ENCODE measurements around the gene WFS1.

WFS1 gene

DNA sequence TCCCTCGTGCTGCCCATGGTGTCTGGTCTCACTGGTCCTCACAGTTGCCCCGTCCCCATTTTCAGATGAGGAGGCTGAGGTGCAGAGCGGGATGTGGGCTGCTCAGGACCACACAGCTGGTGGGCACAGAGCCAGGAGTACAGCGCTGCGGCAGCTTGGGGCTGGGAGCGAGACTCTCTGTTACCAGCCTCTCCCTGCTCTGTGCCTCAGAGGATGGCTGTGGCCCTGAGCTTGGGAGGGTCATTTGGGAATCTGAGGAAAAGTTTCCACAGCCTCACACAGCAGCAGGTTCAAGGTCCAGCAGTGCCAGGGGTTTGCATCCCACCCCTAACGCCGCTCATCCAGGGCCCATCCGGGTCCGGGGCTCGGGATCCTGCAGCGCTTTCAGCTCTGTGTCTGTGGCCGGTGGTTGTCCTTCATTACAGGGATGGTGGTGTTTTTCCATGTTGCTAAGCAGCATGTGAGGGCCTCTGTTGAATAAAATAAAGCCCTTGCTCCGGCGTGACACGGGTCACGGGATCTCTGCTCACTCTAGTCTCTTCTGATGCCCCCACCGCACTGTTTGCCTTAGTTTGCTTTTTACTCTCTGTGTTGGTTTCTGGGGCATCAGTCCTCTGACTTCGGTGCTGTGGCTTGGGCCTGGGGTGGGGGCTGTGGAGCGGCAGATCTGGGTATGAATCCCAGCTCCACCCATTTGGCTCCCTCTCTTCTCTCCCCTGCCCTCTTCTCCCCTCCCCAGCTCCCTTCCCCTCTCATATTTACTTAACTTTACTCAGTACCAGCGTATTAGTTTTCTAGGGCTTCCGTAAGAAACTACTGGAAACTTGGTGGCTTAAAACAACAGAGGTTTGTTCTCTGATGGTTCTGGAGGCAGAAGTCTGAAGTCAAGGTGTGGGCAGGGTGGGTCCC, 6.5 kb downstream of the WFS1 start:
- TF ChIP-seq GATA2 (IDR thresholded peaks at IDR 0.05; ENCODE audit: low read depth, low read length) (no peak), GATA3 (IDR thresholded peaks at IDR 0.05; ENCODE audit: low read depth, low read length) (no peak)

DNA sequence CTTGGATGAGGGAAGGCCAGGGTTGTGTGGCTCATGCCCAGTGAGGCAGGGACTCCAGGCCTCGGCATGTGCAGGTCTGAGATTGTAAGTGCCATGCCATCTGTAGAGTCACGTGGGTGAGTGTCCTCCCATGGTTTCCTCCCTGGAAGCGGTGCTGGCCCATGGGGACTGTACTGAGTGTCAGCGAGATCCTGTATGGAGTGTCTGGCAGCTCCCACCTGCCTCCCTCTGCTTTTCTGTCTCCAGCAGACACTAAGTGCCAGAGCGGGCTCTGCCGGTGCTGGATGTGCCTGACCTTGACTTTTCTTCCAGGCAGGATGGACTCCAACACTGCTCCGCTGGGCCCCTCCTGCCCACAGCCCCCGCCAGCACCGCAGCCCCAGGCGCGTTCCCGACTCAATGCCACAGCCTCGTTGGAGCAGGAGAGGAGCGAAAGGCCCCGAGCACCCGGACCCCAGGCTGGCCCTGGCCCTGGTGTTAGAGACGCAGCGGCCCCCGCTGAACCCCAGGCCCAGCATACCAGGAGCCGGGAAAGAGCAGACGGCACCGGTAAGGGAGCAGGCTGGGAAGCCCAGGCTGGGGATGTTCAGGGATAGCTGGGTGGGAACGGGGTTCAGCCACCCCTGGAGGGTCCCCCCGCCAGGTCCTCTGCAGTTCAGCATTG, 7.6 kb downstream of the WFS1 start:
- no peak for TF ChIP-seq GATA3 (IDR thresholded peaks at IDR 0.05; ENCODE audit: low read depth, low read length)
- no peak for TF ChIP-seq GATA2 (IDR thresholded peaks at IDR 0.05; ENCODE audit: low read depth, low read length)

DNA sequence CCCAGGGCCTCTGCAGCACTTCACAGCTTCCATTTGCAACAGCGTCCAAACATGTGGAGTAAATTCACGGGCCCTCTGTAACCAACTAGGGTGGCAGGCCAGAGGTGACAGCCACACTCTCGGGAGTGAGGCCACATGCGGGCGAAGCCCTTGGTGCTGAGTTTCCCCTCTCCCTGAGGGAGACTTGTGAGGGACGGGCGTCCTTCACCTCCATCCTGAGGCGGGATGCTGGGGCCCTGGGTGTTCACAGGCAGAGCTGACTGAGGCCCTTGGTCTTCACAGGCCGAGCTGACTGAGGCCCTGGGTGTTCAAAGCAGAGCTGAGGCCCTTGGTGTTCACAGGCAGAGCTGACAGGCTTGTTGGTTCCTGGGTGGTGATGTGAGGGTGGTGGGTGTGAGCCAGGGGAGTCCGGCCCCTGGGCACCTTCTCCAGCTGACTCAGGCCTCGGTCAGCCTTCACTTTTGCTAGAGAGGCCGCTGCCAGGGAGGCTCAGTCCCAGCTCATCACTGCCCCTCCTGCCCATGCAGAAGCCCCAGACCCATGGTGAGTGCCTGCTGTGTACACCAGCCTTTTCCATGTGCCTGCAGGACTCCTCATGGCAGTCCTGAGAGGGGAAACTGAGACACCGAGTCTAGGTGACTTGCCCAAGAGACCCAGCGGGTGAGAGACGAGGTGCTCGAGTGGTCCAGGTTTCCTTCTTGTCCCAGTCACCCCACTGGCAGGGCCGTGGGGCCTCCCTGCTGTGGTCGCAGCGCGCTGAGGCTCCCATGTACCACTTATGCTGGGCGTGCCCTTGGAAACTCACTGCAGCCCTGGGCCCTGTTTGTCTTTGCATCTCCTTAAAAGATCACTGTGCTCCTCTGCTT, 8.5 kb downstream of the WFS1 start:
- TF ChIP-seq GATA2 (IDR thresholded peaks at IDR 0.05; ENCODE audit: low read depth, low read length), result no peak
- TF ChIP-seq GATA3 (IDR thresholded peaks at IDR 0.05; ENCODE audit: low read depth, low read length), result no peak

DNA sequence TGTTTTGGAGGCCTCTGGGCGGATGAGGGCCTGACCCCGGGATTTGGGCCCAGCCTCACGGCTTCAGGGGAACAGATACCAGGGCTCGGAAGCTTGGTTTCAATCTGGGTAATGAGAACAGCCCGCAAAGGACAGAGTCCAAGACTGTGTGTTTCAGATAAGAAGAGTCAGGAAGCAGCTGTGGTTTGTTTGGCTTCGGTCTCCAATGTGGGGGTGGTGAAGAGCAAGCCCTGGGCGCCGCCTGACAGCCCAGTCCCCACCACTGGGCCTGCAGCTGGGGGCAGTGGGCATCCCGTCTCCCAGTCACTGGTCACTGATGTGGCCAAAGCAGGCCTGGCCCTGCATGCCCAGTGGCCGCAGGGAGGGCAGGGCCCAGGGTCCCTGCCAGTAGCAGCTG, 9.1 kb downstream of the WFS1 start:
- TF ChIP-seq GATA3 (IDR thresholded peaks at IDR 0.05; ENCODE audit: low read depth, low read length) (no peak), GATA2 (IDR thresholded peaks at IDR 0.05; ENCODE audit: low read depth, low read length) (no peak)

DNA sequence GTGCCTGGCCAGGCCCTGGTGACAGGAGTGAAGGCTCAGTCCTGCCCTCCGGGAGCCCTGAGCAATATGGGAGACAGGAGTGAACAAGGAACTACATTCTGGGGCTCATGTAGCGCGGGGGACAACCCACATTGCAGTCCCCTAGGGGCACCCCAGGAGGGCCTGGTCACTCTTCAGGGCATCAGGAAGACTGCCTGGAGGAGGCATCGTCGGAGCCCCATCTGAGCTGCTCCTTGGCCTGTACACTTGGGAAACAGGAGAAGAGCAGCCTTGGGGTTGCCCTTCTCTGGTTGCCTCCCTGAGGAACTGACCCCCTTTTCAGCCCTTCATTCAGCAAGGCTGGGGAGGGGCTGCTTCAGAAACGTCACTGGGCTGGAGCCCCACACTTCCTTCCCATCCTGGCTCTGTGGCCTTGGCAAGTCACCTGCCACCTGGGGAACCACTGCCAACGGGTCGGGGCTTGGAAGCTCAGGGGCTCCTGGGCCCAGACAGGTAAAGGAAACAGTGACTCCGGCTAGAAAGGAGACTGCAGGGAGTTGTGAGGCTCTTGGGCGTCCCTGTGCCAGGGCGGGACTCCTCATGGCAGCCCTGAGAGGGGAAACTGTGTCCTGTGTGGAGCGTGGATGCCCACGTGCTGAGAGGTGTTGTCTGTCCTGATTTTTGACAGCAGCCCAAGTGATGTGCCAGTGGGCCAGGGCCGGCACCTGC, 10.1 kb downstream of the WFS1 start:
- no peak for TF ChIP-seq GATA3 (IDR thresholded peaks at IDR 0.05; ENCODE audit: low read depth, low read length)

DNA sequence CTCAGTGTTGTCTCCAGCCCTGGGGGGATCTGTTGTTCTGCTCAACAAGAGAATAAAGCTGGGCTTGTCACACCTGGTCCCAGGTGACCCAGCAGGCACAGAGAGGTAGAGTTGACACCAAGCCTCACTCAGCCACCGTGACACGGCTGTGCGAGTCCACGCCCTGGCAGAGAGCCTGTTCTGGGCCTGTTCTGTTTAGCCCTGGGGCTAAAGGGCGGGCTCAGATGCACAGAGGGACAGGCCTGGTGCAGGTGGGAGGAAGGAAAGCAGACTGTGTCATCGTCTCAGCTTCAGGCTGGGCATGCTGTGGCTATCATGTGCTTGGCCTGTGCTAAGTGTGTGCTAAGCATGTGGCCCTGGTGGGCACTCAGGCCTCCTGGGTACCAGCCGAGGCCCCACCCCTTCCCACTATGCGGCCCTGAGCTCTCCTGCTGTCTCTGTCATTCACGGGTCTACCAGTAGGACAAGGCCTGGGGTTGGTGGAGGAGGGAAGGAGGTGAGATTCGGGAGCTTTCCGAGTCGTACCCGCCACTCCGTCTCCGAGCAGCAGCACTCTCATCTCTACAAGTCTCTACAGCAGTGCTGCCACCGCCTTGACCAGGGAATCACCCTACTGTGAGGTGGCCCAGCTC, 10.8 kb downstream of the WFS1 start:
- TF ChIP-seq GATA3 (IDR thresholded peaks at IDR 0.05; ENCODE audit: low read depth, low read length), result no peak
- TF ChIP-seq GATA2 (IDR thresholded peaks at IDR 0.05; ENCODE audit: low read depth, low read length), result no peak

DNA sequence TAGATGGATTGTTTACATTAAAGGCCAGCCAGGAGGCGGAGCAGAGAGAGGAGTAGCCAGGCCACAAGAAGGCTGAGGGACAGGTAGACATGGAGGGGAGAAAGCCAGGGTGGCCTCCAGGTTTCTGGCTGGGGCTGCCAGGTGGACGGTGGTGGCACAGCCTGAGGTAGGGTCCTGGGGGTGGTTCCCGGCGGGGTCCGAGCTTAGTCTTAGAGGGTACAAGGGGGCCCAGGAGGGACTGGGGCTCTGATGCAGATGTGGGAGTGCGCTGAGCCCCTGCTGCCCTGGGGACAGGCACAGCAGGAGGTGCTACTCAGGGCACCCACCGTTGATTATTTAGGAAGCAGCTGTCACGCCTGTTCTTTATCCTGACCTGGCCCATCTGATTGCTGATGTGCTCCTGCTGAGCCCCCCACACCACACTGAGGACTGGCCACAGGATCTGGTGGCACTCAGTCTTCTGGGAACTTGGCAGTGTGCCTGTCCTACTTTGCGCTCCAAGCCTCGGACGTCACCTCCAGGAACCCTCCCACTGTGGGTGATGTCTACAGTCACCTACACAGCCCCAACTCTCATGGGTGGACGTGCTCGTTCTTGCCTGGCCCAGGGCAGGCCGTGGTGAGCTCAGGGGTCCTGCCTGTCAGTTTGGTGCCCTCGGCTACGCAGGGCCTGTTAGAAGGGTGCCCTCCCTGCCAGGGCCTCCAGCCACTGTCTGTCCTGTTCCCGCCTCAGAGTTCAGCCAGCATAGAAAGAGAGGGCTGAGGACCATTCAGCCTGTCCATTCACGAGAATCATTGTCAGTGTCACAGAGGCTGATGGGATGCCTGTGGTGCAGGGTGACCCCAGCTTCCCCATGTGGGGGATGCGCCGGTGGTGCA, 12.0 kb downstream of the WFS1 start:
- TF ChIP-seq GATA2 (IDR thresholded peaks at IDR 0.05; ENCODE audit: low read depth, low read length), result no peak
- no peak for TF ChIP-seq GATA3 (IDR thresholded peaks at IDR 0.05; ENCODE audit: low read depth, low read length)

DNA sequence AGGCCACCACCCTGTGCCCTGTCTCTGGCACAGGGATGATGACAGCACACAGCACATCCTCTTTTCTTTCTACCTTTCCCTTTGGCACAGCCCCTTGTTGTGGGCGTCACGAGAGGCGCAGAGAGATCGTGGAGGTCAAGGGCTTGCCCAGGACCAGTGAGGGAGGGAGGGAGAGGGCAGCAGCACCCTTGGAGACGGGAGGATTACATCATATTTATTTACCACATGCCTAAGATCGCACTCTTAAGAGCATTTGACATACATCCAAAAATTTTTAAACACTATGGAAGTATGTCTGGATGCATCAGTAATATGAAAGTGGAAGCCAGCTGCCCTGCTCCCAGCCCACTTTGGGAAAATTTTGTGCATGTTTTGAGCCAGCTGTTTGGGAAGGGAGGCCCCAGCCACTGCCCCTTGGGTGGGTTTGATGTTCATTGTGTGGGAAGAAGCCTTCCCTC, 12.7 kb downstream of the WFS1 start:
- TF ChIP-seq GATA3 (IDR thresholded peaks at IDR 0.05; ENCODE audit: low read depth, low read length) (no peak), GATA2 (IDR thresholded peaks at IDR 0.05; ENCODE audit: low read depth, low read length) (no peak)

DNA sequence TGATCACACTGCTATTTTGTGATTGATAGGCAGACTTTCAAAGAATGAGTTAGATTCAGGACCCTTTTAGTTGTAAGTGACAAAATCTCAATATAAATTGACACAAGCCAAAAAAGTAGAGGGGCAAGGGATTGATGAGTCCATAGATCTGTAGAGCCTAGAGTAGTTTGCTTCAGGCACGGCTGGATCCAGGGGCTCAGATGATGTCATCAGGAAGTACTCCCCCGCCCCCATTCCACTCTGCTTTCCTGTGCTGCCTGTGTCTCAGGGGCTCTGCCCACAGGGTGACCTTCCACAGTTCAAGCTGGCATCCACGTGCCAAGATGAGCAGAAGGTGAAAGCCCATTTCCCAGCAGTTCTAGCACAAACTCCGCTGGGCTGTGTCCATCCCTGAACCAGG, 13.6 kb downstream of the WFS1 start:
- TF ChIP-seq GATA3 (IDR thresholded peaks at IDR 0.05; ENCODE audit: low read depth, low read length) (no peak), GATA2 (IDR thresholded peaks at IDR 0.05; ENCODE audit: low read depth, low read length) (no peak)

DNA sequence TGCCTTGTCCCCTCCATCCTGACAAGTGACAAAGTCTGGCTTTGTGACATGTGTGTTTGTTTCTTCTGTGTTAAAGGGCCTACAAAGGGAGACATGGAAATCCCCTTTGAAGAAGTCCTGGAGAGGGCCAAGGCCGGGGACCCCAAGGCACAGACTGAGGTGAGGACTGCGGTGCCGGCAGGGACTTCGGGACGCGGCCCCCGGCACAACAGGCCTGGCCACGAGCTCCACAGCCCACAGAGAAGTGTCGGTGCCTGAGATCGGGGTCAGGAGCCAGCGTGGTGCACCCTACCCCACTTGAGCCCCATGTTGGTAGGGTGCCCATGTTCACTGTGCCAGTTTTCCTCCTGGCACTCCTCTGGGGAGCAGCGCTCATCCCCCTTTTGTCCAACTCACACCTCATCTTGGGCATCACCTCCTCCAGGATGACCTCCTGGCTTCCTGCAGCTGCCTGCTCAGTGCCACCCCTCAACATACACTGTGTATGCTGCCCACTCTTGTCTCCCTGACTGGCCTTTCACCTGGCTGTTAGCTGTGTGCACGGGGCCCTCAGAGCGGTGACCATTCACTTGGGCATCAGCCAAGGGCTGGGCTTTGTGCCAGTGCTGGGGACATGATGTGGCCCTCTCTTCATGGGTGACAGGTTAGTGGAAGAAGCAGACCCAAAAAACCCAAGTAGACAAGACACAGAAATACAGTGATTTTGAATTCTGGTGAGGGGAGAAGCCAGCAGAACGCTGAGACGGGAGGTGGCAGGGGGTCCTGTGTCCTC, 17.6 kb downstream of the WFS1 start:
- no peak for TF ChIP-seq GATA2 (IDR thresholded peaks at IDR 0.05; ENCODE audit: low read depth, low read length)
- no peak for TF ChIP-seq GATA3 (IDR thresholded peaks at IDR 0.05; ENCODE audit: low read depth, low read length)

DNA sequence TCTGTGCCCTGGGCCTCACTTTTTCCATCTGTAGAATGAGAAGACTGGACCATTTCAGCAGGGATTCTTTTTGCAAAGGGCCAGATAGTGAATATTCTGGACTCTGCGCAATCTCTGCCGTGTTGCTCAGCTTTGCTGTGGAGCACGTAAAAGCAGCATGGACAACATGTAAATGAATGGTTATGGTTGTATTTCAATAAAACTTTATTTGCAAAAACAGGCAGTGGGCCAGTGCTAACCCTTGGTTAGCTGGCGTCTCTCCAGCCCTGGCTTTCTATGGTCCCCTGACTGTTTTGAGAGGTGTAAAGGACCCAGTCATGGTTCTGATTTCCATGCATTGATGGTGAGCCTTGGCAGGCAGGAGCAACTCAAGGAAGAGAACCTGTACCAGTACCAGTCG, 18.7 kb downstream of the WFS1 start:
- no peak for TF ChIP-seq GATA2 (IDR thresholded peaks at IDR 0.05; ENCODE audit: low read depth, low read length)

DNA sequence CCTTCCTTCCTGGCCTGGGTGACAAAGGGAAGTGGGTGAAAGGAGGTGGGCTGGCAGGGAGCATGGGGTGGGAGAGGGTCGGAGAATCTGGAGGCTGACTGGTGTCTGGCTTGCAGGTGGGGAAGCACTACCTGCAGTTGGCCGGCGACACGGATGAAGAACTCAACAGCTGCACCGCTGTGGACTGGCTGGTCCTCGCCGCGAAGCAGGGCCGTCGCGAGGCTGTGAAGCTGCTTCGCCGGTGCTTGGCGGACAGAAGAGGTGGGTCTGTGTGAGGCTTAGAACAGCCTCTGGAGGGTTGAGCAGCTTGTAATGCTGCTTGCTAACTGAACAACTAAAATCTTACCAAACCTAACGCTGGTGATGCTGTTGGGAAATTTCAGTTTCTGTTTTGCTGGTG, 19.2 kb downstream of the WFS1 start:
- TF ChIP-seq GATA3 (IDR thresholded peaks at IDR 0.05; ENCODE audit: low read depth, low read length), result no peak
- no peak for TF ChIP-seq GATA2 (IDR thresholded peaks at IDR 0.05; ENCODE audit: low read depth, low read length)
